Heart left ventricle (tissue), 16 donors: ENCODE results near the gene CHD9. TPM values are rescaled to one million over a fixed set of nuclear protein-coding genes. Genes with fewer than 3 reads are reported as not detected.

ENCODE experiments used
- ATAC-seq, 4 donors: fragments of 200-7000 bp; cut with Tn5 transposase; one replicate each; pipeline ENCODE4 v1.9.1; 2020 to 2022; ENCODE audit warnings: moderate library complexity in 4 of 4, mild to moderate bottlenecking in 3 of 4, moderate number of reproducible peaks in 1 of 4
- DNase-seq, 5 donors: peaks; one replicate each; pipeline ENCODE4 v3.0.0-alpha.2; 2020
- H3K27ac ChIP-seq, 12 donors: fragments of 200-600 bp; sonication (generic) in 4 of 12; one replicate each; pipeline versions ENCODE4 v1.5.0 to v1.8.0; 2016 to 2022; ENCODE audit warnings: mild to moderate bottlenecking in 2 of 12
- H3K27me3 ChIP-seq, 9 donors: fragments of 200-600 bp; sonication (generic) in 2 of 9; one replicate each; pipeline versions ENCODE4 v1.5.1 to v1.8.0; 2016 to 2022; ENCODE audit warnings: mild to moderate bottlenecking in 3 of 9
- H3K36me3 ChIP-seq, 9 donors: fragments of 200-600 bp; sonication (generic) in 2 of 9; one replicate each; pipeline versions ENCODE4 v1.5.0 to v1.8.0; 2018 to 2022; ENCODE audit warnings: mild to moderate bottlenecking in 2 of 9
- H3K4me1 ChIP-seq, 12 donors: fragments of 200-600 bp; sonication (generic) in 4 of 12; one replicate each; pipeline versions ENCODE4 v1.5.0 to v1.8.0; 2016 to 2022; ENCODE audit warnings: mild to moderate bottlenecking in 3 of 12
- H3K4me3 ChIP-seq, 12 donors: fragments of 200-600 bp; sonication (generic) in 4 of 12; one replicate each; pipeline versions ENCODE4 v1.5.0 to v1.8.0; 2017 to 2022; ENCODE audit warnings: mild to moderate bottlenecking in 9 of 12, moderate library complexity in 4 of 12
- H3K9me3 ChIP-seq, 12 donors: fragments of 200-600 bp; sonication (generic) in 4 of 12; one replicate each; pipeline versions ENCODE4 v1.5.0 to v1.8.0; 2016 to 2022; ENCODE audit warnings: mild to moderate bottlenecking in 1 of 12
- POLR2A ChIP-seq, 2 donors: fragments of 450-650 bp; IDR thresholded peaks; one replicate each; pipeline ENCODE4 v1.6.1; 2017; ENCODE audit warnings: antibody characterized with exemption in 2 of 2, mild to moderate bottlenecking in 2 of 2, moderate library complexity in 2 of 2
- WGBS, 4 donors: extraction: QIAGEN DNeasy Blood & Tissue Kit in 2 of 4; methylation state at CpG; one replicate each; pipeline versions ENCODE4 v1.1.5 to v1.1.7; 2013 to 2018; 5-methylcytosine and 5-hydroxymethylcytosine counted together
- intact Hi-C, 10 donors: fragments of 100-400 bp; cut with DNase I; formaldehyde crosslinking; loops; one replicate each; pipeline versions ENCODE4 v1.11.1 to v1.14.2; 2022
- polyA plus RNA-seq, 2 donors: library from polyadenylated mRNA; stranded (reverse); fragments of 200-250 nt; gene quantifications; one replicate each; pipeline ENCODE4 v1.2.3, GENCODE V29; 2013
- total RNA-seq, 9 donors: library from RNA; depleted of rRNA in 2 of 9; stranded (reverse); fragments of >200 nt in 2 of 9; fragmentation: NEBNext Ultra II Directional in 3 of 9; extraction: Animal tissue kit (Norgen Biotek cat#: 25700) in 3 of 9; gene quantifications; one replicate each; pipeline versions ENCODE4 v1.1.0 to v1.2.4, GENCODE V29; 2016 to 2023
- TF ChIP-seq, protein P1 (sequence below), 12 donors: fragments of 200-600 bp; sonication (generic) in 4 of 12; IDR thresholded peaks; one replicate each; pipeline versions ENCODE4 v1.5.0 to v1.8.0; 2018 to 2022; ENCODE audit warnings: antibody characterized with exemption in 12 of 12, mild to moderate bottlenecking in 5 of 12
- donor health status: ischemic (EF 13 %, LVEDD 7.1; RV severe dilation, severe dysfunction).
- donor health status: healthy with polysubstance abuse.
- donor health status: DM: no; HTN: yes; CAD: no.
- donor health status: DM: no; HTN: no; CAD: no.
- donor health status: ischemic (EF 25% LVEDD 6.9; RV normal size, moderate dysfunction).
- donor health status: ischemic (EF 25% LVEDD 5.7; RV mildly dilated, moderate dysfunction).
- donor health status: healthy.
- donor health status: DM: yes; HTN: yes; CAD: no.
- donor health status: ischemic (EF 35%, LVEDD 5.7; RV mildly dilated, moderate dysfunction).
- donor health status: nonischemic (EF 11% LVEDD 7.7; RV severe dilation, severe dysfunction).
- donor health status: DM: yes; HTN: yes; CAD: no.
- donor health status: PGD.
- donor health status: ischemic (EF 29% LVEDD 5.4; RV normal size, mild dysfunction).
- donor health status: nonischemic (EF 23%, LVEDD 6.1; RV moderate dilation, normal function).

CHD9 gene
- total and polyA plus RNA-seq, 11 donors: 11.8 to 56.2 (median 41.3) TPM

DNA sequence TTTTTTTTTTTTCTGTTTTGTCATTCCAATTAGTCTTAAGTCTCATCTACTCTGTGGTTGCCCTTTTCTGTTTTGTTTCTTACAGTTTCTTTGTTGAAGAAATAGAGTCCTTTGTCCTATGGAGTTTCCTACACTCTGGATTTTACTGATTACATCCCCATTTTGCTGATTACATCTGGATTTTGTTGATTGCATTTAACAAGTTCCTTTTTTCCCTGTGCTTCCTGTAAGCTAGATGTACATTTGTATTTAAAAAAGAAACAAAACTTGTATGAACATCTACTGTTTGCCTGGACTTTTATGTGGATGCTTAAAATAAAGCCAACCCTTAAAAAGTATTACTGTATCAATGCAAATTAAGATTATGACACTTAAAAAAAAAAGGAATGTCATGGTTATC lies 147.6 kb downstream of the CHD9 start:
- no peak overlapping the region for H3K27ac ChIP-seq
- TF ChIP-seq, protein P1, sequence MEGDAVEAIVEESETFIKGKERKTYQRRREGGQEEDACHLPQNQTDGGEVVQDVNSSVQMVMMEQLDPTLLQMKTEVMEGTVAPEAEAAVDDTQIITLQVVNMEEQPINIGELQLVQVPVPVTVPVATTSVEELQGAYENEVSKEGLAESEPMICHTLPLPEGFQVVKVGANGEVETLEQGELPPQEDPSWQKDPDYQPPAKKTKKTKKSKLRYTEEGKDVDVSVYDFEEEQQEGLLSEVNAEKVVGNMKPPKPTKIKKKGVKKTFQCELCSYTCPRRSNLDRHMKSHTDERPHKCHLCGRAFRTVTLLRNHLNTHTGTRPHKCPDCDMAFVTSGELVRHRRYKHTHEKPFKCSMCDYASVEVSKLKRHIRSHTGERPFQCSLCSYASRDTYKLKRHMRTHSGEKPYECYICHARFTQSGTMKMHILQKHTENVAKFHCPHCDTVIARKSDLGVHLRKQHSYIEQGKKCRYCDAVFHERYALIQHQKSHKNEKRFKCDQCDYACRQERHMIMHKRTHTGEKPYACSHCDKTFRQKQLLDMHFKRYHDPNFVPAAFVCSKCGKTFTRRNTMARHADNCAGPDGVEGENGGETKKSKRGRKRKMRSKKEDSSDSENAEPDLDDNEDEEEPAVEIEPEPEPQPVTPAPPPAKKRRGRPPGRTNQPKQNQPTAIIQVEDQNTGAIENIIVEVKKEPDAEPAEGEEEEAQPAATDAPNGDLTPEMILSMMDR (IDR thresholded peaks at IDR 0.05): no peak

GRCh38 chr16:53207810-53208752 lies 153.3 kb downstream of the CHD9 start:
- no peaks in the 10 kb centered on the region for H3K36me3 ChIP-seq
- no peaks in the 10 kb centered on the region for H3K27me3 ChIP-seq
- no peak for TF ChIP-seq POLR2A (IDR thresholded peaks at IDR 0.05)
- TF ChIP-seq, protein P1 (IDR thresholded peaks at IDR 0.05): peak; percentile 33 to 75 (median 54)
- H3K9me3 ChIP-seq: no peaks in the 10 kb centered on the region
- WGBS, 4 donors: 0 to 3% (median 0%) methylated on average over 8 of the region's 8 CpGs
- peak; percentile 90 to 96 (median 93) for ATAC-seq
- intact Hi-C loops: loop anchor here (1.0 to 10.0 kb wide), 10 partner anchors 36 to 156 kb away; partner anchors contain the start of genes CHD9 (in 4 of the 10) and CHD9NB (in 1 of the 10)
- H3K4me3 ChIP-seq: peak overlapping the region; percentile 11 to 65 (median 56)
- peak overlapping the region; percentile 66 to 92 (median 82) for H3K27ac ChIP-seq
- H3K4me1 ChIP-seq: peaks cover 3 to 58% (median 33%) of the 10 kb centered on the region in 12 donors
- DNase-seq: peak in 4 of 5 donors; percentile 41 to 52 (median 43)

More for the DNA sequence above, 147.6 kb downstream of the CHD9 start:
- H3K9me3 ChIP-seq: no peaks in the 10 kb centered on the region
- ATAC-seq (no peak), DNase-seq (no peak)
- intact Hi-C loops: loop anchor here in 2 of 10 donors (5.0 to 10.0 kb wide), 2 partner anchors 40 to 68 kb away; no protein-coding TSS in a partner anchor
- H3K4me1 ChIP-seq: peaks cover 0 to 18% (median 9%) of the 10 kb centered on the region in 12 donors
- no peaks in the 10 kb centered on the region for H3K27me3 ChIP-seq
- peaks cover 0 to 4% (median 0%) of the 10 kb centered on the region in 9 donors for H3K36me3 ChIP-seq
- no peak overlapping the region for H3K4me3 ChIP-seq

GRCh38 chr16:53209429-53209828 lies 154.6 kb downstream of the CHD9 start:
- TF ChIP-seq POLR2A (IDR thresholded peaks at IDR 0.05): no peak
- TF ChIP-seq, protein P1 (IDR thresholded peaks at IDR 0.05): no peak
- Histone ChIP-seq H3K4me1 (peaks cover 3 to 72% (median 46%) of the 10 kb centered on the region in 12 donors), H3K4me3 (peak overlapping the region in 11 of 12 donors; percentile 21 to 65 (median 56))

DNA sequence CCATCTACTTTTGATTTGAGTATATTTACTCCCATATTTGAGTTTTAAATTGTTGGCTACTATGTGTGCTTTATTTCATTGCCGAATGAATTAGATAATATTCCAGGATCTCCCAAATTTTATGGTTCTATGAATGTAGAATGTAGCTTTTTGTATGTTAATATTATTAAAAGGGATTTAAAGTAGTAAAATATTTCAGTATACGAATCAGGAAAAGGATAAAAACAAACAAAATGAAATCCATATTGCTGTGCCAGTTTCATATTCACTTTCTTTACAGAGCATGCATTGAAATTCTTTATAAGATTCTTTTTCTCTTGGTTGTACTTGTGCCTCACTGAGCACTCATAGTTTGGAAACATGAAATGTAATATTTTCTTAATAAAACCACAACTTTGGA lies 155.1 kb downstream of the CHD9 start:
- Histone ChIP-seq H3K27ac (peak overlapping the region in 11 of 12 donors; percentile 74 to 92 (median 83)), H3K9me3 (no peaks in the 10 kb centered on the region), H3K27me3 (no peaks in the 10 kb centered on the region), H3K4me1 (peaks cover 3 to 76% (median 48%) of the 10 kb centered on the region in 12 donors), H3K4me3 (peak overlapping the region in 11 of 12 donors; percentile 21 to 65 (median 56)), H3K36me3 (no peaks in the 10 kb centered on the region)
- TF ChIP-seq, protein P1 (IDR thresholded peaks at IDR 0.05): no peak
- no peak for TF ChIP-seq POLR2A (IDR thresholded peaks at IDR 0.05)
- 4 to 9% (median 8%) methylated on average over 2 of the region's 2 CpGs for whole genome bisulfite sequencing, 4 donors
- no peak for DNase-seq
- intact Hi-C loops: loop anchor here in 8 of 10 donors (2.0 to 10.0 kb wide), 8 partner anchors 38 to 158 kb away; partner anchors contain the start of genes CHD9 (in 3 of the 8) and CHD9NB (in 1 of the 8)
- ATAC-seq: no peak

More at GRCh38 chr16:53209429-53209828, 154.6 kb downstream of the CHD9 start:
- Histone ChIP-seq H3K27ac (peak overlapping the region in 11 of 12 donors; percentile 74 to 92 (median 83)), H3K36me3 (no peaks in the 10 kb centered on the region), H3K27me3 (no peaks in the 10 kb centered on the region), H3K9me3 (no peaks in the 10 kb centered on the region)
- 4 to 7% (median 4%) methylated on average over 5 of the region's 5 CpGs for WGBS, 4 donors
- DNase-seq (no peak), ATAC-seq (no peak)
- intact Hi-C loops: loop anchor here in 8 of 10 donors (2.0 to 10.0 kb wide), 8 partner anchors 37 to 157 kb away; partner anchors contain the start of genes CHD9 (in 3 of the 8) and CHD9NB (in 1 of the 8)
